ENCODE results near the gene RGS1. TPM values are rescaled to one million over a fixed set of nuclear protein-coding genes. Genes with fewer than 3 reads are reported as not detected.

The RGS1 gene
- total RNA-seq, 1 experiment from 2014 or later, result not detected

DNA sequence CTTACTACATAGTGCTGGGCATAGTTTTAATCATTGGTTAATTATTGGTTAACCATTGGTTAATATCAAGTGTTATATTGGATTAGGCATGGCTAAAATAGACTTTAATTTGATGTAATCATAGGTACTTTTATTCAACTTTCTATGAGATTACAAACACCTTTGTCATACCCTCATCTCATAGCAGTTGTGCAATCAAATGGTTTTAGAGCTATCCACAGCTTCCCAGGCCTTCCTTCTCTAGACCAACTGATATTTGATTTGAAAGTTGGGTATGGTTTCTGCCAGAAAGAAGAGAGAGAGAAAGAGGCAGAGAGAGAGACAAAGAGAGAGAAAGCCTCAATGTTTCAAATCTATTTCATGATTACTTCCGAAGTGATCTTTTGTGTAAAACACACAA is 9.6 kb upstream of the RGS1 start:
- H4K8ac ChIP-seq (replicated peaks; ENCODE audit: insufficient read length, low read depth, low read length), result no peak overlapping the region
- Mint-ChIP-seq H3K4me3 (no peak overlapping the region), H3K27ac (no peak overlapping the region), H3K27me3 (ENCODE audit: low read depth) (no peaks in the 10 kb centered on the region), H3K9me3 (peaks cover 0 to 5% of the 10 kb centered on the region in 2 experiments; a peak in 2 of 5 replicates), H3K4me1 (no peaks in the 10 kb centered on the region), H3K36me3 (ENCODE audit: insufficient read depth in 1 of 3, low read depth in 3 of 3) (peaks cover 0 to 2% (median 0%) of the 10 kb centered on the region in 3 experiments; a peak in 1 of 7 replicates)
- no peaks in the 10 kb centered on the region for H3K9me3 ChIP-seq (ENCODE audit: control insufficient read depth, low read depth, low read length)
- H3K27me3 ChIP-seq (ENCODE audit: insufficient read depth, low read length), result no peaks in the 10 kb centered on the region
- no peak overlapping the region for H2BK15ac ChIP-seq (ENCODE audit: low read depth, low read length)
- H3K4me1 ChIP-seq (ENCODE audit: insufficient read depth, low read length), result no peaks in the 10 kb centered on the region
- no peaks in the 10 kb centered on the region for H4K20me1 ChIP-seq (ENCODE audit: control insufficient read depth, insufficient read depth, insufficient read length)
- H3K4ac ChIP-seq (ENCODE audit: low read depth, low read length), result no peak overlapping the region
- no CpG with 5 or more reads among the region's 1 CpG for WGBS (ENCODE audit: extremely low coverage, insufficient read length, low lambda C conversion rate)
- no peak overlapping the region for H3K18ac ChIP-seq (ENCODE audit: insufficient read length, low read depth, low read length)
- H3T11ph ChIP-seq (ENCODE audit: low read length), result no peak overlapping the region
- no peak overlapping the region for H2BK120ac ChIP-seq (ENCODE audit: low read depth, low read length, poor library complexity, severe bottlenecking)
- H2BK5ac ChIP-seq (ENCODE audit: insufficient read length, low read length), result no peak overlapping the region
- H3K79me1 ChIP-seq (ENCODE audit: insufficient read depth, low read depth, low read length, poor library complexity, severe bottlenecking), result no peaks in the 10 kb centered on the region
- H3K14ac ChIP-seq (ENCODE audit: insufficient read depth, low read length), result no peak overlapping the region
- no peak for DNase-seq
- no peak overlapping the region for H3K23ac ChIP-seq (ENCODE audit: insufficient read length, low read depth, low read length)
- no peak overlapping the region for H3K27ac ChIP-seq (ENCODE audit: insufficient read length, low read depth, low read length)
- H2AK5ac ChIP-seq (ENCODE audit: insufficient read length, low read length), result no peak overlapping the region
- H2BK20ac ChIP-seq (ENCODE audit: low read depth, low read length, poor library complexity, severe bottlenecking), result no peak overlapping the region
- no peak overlapping the region for H4K5ac ChIP-seq (ENCODE audit: insufficient read length, low read depth, low read length)
- no peak for TF ChIP-seq CTCF (conservative IDR thresholded peaks at IDR 0.05)
- H3K56ac ChIP-seq (ENCODE audit: insufficient read length, low read depth, low read length), result no peak overlapping the region
- no peak overlapping the region for H4K91ac ChIP-seq (ENCODE audit: insufficient read length, low read depth, low read length)
- no peak overlapping the region for H3K9ac ChIP-seq (ENCODE audit: extremely low read depth, insufficient read length, low read length)
- no peaks in the 10 kb centered on the region for H3K79me2 ChIP-seq (ENCODE audit: insufficient read depth, low read length)
- no peaks in the 10 kb centered on the region for H3K23me2 ChIP-seq (ENCODE audit: insufficient read length, low read depth, low read length, poor library complexity, severe bottlenecking)
- H2AFZ ChIP-seq (ENCODE audit: low read length), result no peak overlapping the region
- H3K4me2 ChIP-seq (ENCODE audit: insufficient read depth, insufficient read length, low read length), result no peak overlapping the region
- H2BK12ac ChIP-seq (ENCODE audit: insufficient read length, low read depth, low read length), result no peak overlapping the region
